Measurements from ENCODE around the gene RNF17. TPM values are rescaled to one million over a fixed set of nuclear protein-coding genes. Genes with fewer than 3 reads are reported as not detected.

The RNF17 gene
- total and polyA plus RNA-seq, 2 of the 8 experiments (the other 6 are each of a cell fraction or from before 2014, with no cell fraction given), result not detected

DNA sequence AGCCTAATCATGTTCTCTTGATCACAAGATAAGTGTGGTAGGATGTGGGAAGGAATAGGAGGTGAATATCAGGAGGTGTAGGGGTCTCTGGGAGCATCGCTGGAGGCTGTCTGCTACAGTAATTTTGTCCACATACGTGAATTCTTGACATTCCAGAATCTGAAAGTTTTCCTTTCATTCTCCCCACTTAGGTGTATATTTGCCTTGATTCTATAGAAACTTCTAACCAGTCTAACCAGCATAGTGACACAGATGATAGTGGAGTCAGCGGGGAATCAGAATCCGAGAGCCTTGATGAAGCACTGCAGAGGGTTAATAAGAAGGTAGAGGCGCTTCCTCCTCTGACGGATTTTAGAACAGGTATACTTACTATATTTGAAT is 106.4 kb downstream of the RNF17 start:
- no peak overlapping the region for H4K5ac ChIP-seq (ENCODE audit: insufficient read length, low read depth, low read length)
- no peak overlapping the region for H2AK5ac ChIP-seq (ENCODE audit: low read depth, low read length)
- H3K27me3 ChIP-seq (replicated peaks in 1 of 4; ENCODE audit: control insufficient read depth in 3 of 4, extremely low read depth in 1 of 4, insufficient read depth in 3 of 4, low read length in 3 of 4), result no peaks in the 10 kb centered on the region
- no peaks in the 10 kb centered on the region for H3K79me1 ChIP-seq (ENCODE audit: low read depth, low read length)
- no peak for DNase-seq (ENCODE audit: low read depth in 1 of 2, low spot score in 2 of 2)
- no peaks in the 10 kb centered on the region for H3K79me2 ChIP-seq (ENCODE audit: control insufficient read depth in 1 of 2, insufficient read depth in 2 of 2, low read length in 2 of 2)
- no peaks in the 10 kb centered on the region for H3K23me2 ChIP-seq (ENCODE audit: low read depth, low read length)
- no peak overlapping the region for H2BK20ac ChIP-seq (ENCODE audit: low read length)
- no peak overlapping the region for H2BK15ac ChIP-seq (ENCODE audit: low read length)
- TF ChIP-seq KDM4A (IDR thresholded peaks at IDR 0.05; ENCODE audit: low read depth, low read length, severe bottlenecking) (no peak), RNF2 (IDR thresholded peaks at IDR 0.05; ENCODE audit: borderline replicate concordance, low read depth, low read length, missing control alignments, poor library complexity, severe bottlenecking) (no peak), SIN3A (conservative IDR thresholded peaks at IDR 0.05 in 1 of 2, IDR thresholded peaks at IDR 0.05 in 1 of 2; ENCODE audit: low read depth in 1 of 2, low read length in 2 of 2) (no peak), KDM5A (IDR thresholded peaks at IDR 0.05; ENCODE audit: low read length) (no peak), SAP30 (IDR thresholded peaks at IDR 0.05; ENCODE audit: insufficient read depth, insufficient replicate concordance, low read length) (no peak), JUN (IDR thresholded peaks at IDR 0.05; ENCODE audit: low read depth, low read length) (no peak), CEBPB (IDR thresholded peaks at IDR 0.05; ENCODE audit: low read depth, low read length) (no peak)
- H2BK12ac ChIP-seq (ENCODE audit: low read depth, low read length), result no peak overlapping the region
- no peak overlapping the region for H3K18ac ChIP-seq (ENCODE audit: extremely low read depth, low read length)
- H4K91ac ChIP-seq (replicated peaks; ENCODE audit: insufficient read length, low read length), result no peak overlapping the region
- no peaks in the 10 kb centered on the region for H4K20me1 ChIP-seq (replicated peaks in 1 of 2; ENCODE audit: control insufficient read depth in 1 of 2, insufficient read depth in 2 of 2, low read length in 2 of 2)
- no peaks in the 10 kb centered on the region for H3K9me3 ChIP-seq (ENCODE audit: insufficient read depth in 2 of 2, low read depth in 1 of 2, low read length in 1 of 2)
- POLR2A ChIA-PET (ENCODE audit: partially characterized antibody), result no interaction called here
- CTCF ChIA-PET (ENCODE audit: partially characterized antibody), result interaction anchor here (1.3 kb wide), 1 partner anchor 9 kb away, joined by 3 read pairs; no protein-coding TSS in a partner anchor
- H4K8ac ChIP-seq (ENCODE audit: extremely low read depth, insufficient read depth, low read length), result no peak overlapping the region
- no peaks in the 10 kb centered on the region for H3K36me3 ChIP-seq (ENCODE audit: control insufficient read depth in 2 of 4, insufficient read depth in 4 of 4, low read length in 3 of 4)
- H3K4me3 ChIP-seq (ENCODE audit: extremely low read depth in 1 of 4, insufficient read depth in 2 of 4, low read depth in 3 of 4, low read length in 4 of 4), result no peak overlapping the region
- FAIRE-seq, result no peak
- WGBS, 2 experiments (ENCODE audit: extremely low coverage in 1 of 2, insufficient coverage in 1 of 2, insufficient read length in 1 of 2, insufficient replicate concordance in 2 of 2, low coverage in 1 of 2, low lambda C conversion rate in 2 of 2, missing lambda C conversion rate in 1 of 2), result 85% methylated on average over 6 of the region's 6 CpGs; no CpG with 5 or more reads in 1 of the 2 experiments
- H3K4ac ChIP-seq (replicated peaks; ENCODE audit: insufficient read length, low read depth, low read length), result no peak overlapping the region
- no peak overlapping the region for H3K56ac ChIP-seq (replicated peaks; ENCODE audit: insufficient read length, low read depth, low read length)
- no peak overlapping the region for H2AFZ ChIP-seq (ENCODE audit: low read length)
- H3K4me1 ChIP-seq (replicated peaks in 1 of 4; ENCODE audit: control insufficient read depth in 3 of 4, insufficient read depth in 4 of 4, low read length in 3 of 4), result no peaks in the 10 kb centered on the region
- H2BK5ac ChIP-seq (ENCODE audit: low read depth, low read length), result no peak overlapping the region
- no peak overlapping the region for H3K14ac ChIP-seq (ENCODE audit: insufficient read length)
- no peak overlapping the region for H3K27ac ChIP-seq (ENCODE audit: low read depth, low read length)
- no peak overlapping the region for H3K23ac ChIP-seq (ENCODE audit: insufficient read length)
- no peak overlapping the region for H3K9ac ChIP-seq (replicated peaks in 1 of 4; ENCODE audit: extremely low read depth in 1 of 4, low read depth in 3 of 4, low read length in 3 of 4)
- no peak overlapping the region for H3K4me2 ChIP-seq (ENCODE audit: insufficient read depth in 1 of 2, low read depth in 2 of 2, low read length in 2 of 2)
- H2BK120ac ChIP-seq (replicated peaks; ENCODE audit: low read depth, low read length), result no peak overlapping the region
